Measurements from ENCODE around the gene KIF9.
"Not testable (repeated sequence)": the region's sequence is repeated elsewhere in the genome, so short reads cannot be mapped to it uniquely, and the experiment has no call there.

The KIF9 gene

DNA sequence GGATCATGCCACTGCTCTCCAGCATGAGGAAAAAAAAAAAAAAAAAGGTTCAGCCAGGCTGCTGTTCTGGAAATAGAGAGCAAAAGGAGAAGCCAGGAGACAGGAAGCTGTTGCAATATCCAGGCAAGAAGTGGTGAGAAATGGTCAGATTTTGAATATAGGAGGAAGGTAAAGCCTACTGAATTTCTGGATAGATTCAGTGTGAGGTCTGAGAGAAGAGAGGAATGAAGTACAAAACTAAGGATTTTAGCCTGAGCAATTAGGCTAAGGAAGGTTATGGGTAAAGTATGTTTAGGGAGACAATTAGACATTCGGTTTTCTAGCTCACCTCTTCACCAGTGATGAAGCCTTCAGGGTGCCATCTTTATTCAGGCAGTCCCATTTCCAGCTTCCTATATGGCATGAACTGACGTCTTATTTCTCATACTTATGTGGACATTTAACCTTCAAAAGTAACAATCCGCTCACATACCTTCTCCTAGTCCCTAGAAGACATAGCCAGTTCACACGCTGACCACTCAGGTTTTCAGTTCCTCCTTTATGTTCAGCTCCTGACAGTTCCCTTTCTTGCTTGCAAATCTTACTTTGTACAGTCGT, 57.2 kb downstream of the KIF9 start:
- Histone ChIP-seq H3K27ac (ENCODE audit: low read depth, low read length, severe bottlenecking) (no peak overlapping the region), H3K4me1 (ENCODE audit: control insufficient read depth, insufficient read depth, low read length, poor library complexity, severe bottlenecking) (peaks cover 4% of the 10 kb centered on the region), H3K36me3 (ENCODE audit: control insufficient read depth, insufficient read depth, low read length) (peaks cover 5% of the 10 kb centered on the region), H3K9me3 (ENCODE audit: control insufficient read depth, low read length) (no peaks in the 10 kb centered on the region), H3K4me3 (ENCODE audit: extremely low read depth, insufficient read depth, low read length, poor library complexity, severe bottlenecking) (no peak overlapping the region)
- 93 to 97% methylated on average over 5 of the region's 5 CpGs for WGBS, 2 experiments (ENCODE audit: insufficient coverage in 2 of 2)

DNA sequence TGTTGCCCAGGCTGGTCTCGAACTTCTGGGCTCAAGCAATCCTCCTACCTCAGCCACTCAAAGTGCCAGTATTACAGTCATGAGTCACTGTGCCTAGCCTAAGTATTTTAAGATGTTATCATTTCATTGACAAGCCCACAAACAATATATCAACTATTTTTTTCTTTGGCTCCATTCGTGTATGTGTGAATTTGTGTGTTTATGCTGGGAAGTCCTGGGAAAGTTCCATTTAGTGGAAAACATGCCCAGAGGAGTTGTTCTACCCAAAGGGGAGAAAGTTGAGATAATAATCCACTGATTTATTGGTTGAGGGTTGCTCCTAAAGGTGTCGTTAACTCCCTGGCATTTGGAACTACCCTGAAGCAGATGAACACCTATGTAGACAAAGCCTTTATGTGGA, 58.8 kb downstream of the KIF9 start:
- Histone ChIP-seq H3K27ac (ENCODE audit: low read depth, low read length, severe bottlenecking) (no peak overlapping the region), H3K36me3 (ENCODE audit: control insufficient read depth, insufficient read depth, low read length) (peaks cover 5% of the 10 kb centered on the region), H3K9me3 (ENCODE audit: control insufficient read depth, low read length) (no peaks in the 10 kb centered on the region), H3K4me3 (ENCODE audit: extremely low read depth, insufficient read depth, low read length, poor library complexity, severe bottlenecking) (no peak overlapping the region), H3K4me1 (ENCODE audit: control insufficient read depth, insufficient read depth, low read length, poor library complexity, severe bottlenecking) (peaks cover 4% of the 10 kb centered on the region)
- 67 to 82% methylated on average over 1 to 2 of the region's 3 CpGs for WGBS, 2 experiments (ENCODE audit: insufficient coverage in 2 of 2)

DNA sequence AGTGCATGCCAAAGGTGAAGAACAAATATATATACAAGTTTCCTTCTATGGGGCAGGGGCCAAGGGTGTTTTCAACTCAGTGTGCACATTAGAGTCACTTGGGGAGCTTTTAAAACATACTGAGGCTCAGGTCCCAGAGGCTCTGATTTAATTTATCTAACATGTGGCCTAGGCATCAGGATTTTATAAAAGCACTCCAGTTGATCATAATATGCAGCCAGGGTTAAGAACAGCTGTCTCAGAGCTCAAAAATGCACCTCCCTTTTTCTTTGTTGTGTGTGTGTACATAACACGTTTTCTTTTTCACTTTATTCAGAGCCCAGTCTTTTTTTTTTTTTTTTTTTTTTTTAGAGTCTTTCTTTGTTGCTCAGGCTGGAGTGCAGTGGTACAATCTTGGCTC, 60.8 kb downstream of the KIF9 start:
- Histone ChIP-seq H3K4me3 (ENCODE audit: extremely low read depth, insufficient read depth, low read length, poor library complexity, severe bottlenecking) (no peak overlapping the region), H3K27ac (ENCODE audit: low read depth, low read length, severe bottlenecking) (no peak overlapping the region), H3K36me3 (ENCODE audit: control insufficient read depth, insufficient read depth, low read length) (peaks cover 5% of the 10 kb centered on the region), H3K4me1 (ENCODE audit: control insufficient read depth, insufficient read depth, low read length, poor library complexity, severe bottlenecking) (peaks cover 4% of the 10 kb centered on the region), H3K9me3 (ENCODE audit: control insufficient read depth, low read length) (no peaks in the 10 kb centered on the region)
- WGBS, 2 experiments (ENCODE audit: insufficient coverage in 2 of 2): no CpG with 5 or more reads among the region's 1 CpG

DNA sequence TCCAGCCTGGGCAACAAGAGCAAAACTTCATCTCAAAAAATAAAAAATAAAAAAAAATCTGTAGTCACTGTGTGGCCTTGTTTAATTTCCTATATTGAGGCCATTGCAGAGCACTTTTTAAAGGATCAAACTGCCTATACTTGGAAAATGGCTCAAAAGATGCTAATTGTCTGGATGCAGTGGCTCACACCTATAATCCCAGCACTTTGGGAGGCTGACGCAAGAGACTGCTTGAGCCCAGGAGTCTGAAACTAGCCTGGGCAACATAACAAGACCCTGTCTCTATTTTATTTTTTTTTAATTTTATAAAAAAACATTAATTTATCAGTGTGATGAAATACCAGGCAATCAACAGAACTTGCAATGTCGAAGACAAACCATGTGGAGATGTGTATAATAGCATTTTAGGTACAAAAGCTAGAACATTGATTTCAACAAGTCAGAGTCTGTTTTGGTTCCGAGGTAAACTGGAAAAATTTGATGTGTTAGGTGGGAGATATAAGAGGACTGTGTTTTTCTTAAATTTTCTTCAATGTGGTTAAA, 71.7 kb downstream of the KIF9 start:
- no peaks in the 10 kb centered on the region for H3K9me3 ChIP-seq (ENCODE audit: control insufficient read depth, low read length)
- WGBS, 2 experiments (ENCODE audit: insufficient coverage in 2 of 2): 86 to 94% methylated on average over 2 to 3 of the region's 3 CpGs
- no peak overlapping the region for H3K4me3 ChIP-seq (ENCODE audit: extremely low read depth, insufficient read depth, low read length, poor library complexity, severe bottlenecking)
- H3K27ac ChIP-seq (ENCODE audit: low read depth, low read length, severe bottlenecking): no peak overlapping the region
- H3K36me3 ChIP-seq (ENCODE audit: control insufficient read depth, insufficient read depth, low read length): no peaks in the 10 kb centered on the region
- no peaks in the 10 kb centered on the region for H3K4me1 ChIP-seq (ENCODE audit: control insufficient read depth, insufficient read depth, low read length, poor library complexity, severe bottlenecking)

DNA sequence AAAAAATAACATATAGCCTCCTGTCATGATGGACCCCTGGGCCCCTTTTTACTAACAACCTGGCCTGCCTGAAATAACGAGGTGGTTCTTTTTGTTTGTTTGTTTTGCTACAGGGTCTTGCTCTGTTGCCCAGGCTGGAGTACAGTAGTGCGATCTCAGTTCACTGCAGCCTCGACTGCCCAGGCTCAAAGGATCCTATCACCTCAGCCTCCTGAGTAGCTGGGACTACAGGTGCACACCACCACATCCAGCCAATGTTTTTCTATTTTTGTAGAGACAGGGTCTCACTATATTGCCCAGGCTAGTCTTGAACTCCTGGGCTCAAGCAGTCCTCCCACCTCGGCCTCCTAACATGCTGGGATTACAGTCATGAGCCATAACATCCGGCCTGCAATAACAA, 76.6 kb downstream of the KIF9 start:
- H3K36me3 ChIP-seq (ENCODE audit: control insufficient read depth, insufficient read depth, low read length); H3K27ac ChIP-seq (ENCODE audit: low read depth, low read length, severe bottlenecking); H3K4me1 ChIP-seq (ENCODE audit: control insufficient read depth, insufficient read depth, low read length, poor library complexity, severe bottlenecking); H3K4me3 ChIP-seq (ENCODE audit: extremely low read depth, insufficient read depth, low read length, poor library complexity, severe bottlenecking); H3K9me3 ChIP-seq (ENCODE audit: control insufficient read depth, low read length): not testable (repeated sequence)
- 92 to 100% methylated on average over 4 of the region's 5 CpGs for WGBS, 2 experiments (ENCODE audit: insufficient coverage in 2 of 2)

DNA sequence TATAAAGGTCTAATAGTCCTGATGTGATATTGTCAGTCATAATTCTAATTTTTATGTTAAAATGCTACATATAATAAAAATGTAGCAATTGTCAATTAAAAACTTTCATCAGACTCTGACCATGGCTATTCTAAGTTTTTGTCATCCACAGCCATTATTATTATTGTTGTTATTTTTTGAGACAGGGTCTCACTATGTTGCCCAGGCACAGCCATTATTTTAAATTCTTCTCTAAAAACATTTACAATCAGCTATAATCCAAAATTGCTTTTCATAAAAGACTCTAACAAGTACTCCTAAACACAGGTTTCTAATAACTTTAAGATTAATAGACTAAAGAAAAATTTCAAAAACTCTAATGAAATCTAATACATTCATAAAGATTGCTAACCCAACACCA, 77.7 kb downstream of the KIF9 start:
- H3K27ac ChIP-seq (ENCODE audit: low read depth, low read length, severe bottlenecking): no peak overlapping the region
- no peaks in the 10 kb centered on the region for H3K36me3 ChIP-seq (ENCODE audit: control insufficient read depth, insufficient read depth, low read length)
- no peak overlapping the region for H3K4me3 ChIP-seq (ENCODE audit: extremely low read depth, insufficient read depth, low read length, poor library complexity, severe bottlenecking)
- H3K9me3 ChIP-seq (ENCODE audit: control insufficient read depth, low read length): no peaks in the 10 kb centered on the region
- H3K4me1 ChIP-seq (ENCODE audit: control insufficient read depth, insufficient read depth, low read length, poor library complexity, severe bottlenecking): no peaks in the 10 kb centered on the region

DNA sequence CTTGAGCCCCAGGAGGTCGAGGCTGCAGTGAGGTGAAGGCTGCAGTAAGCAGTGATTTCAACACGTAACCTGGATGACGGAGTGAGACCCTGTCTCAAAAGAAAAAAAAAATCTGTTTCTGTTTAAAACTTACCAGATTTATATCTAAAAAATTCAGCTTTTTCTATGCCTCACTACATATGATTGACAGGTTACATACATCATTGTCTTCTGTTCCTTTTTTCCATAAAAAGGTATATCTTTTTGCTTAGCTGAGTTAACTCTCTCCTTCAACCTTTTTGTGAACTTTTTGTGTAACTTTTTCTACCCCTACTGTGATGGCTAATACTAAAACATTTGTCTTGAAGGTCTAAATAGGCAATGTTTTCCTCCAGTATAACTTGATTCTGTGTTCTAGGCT, 80.1 kb downstream of the KIF9 start:
- Histone ChIP-seq H3K27ac (ENCODE audit: low read depth, low read length, severe bottlenecking) (no peak overlapping the region), H3K4me3 (ENCODE audit: extremely low read depth, insufficient read depth, low read length, poor library complexity, severe bottlenecking) (no peak overlapping the region)
- WGBS, 2 experiments (ENCODE audit: insufficient coverage in 2 of 2): 100% methylated on average over 2 to 3 of the region's 3 CpGs

DNA sequence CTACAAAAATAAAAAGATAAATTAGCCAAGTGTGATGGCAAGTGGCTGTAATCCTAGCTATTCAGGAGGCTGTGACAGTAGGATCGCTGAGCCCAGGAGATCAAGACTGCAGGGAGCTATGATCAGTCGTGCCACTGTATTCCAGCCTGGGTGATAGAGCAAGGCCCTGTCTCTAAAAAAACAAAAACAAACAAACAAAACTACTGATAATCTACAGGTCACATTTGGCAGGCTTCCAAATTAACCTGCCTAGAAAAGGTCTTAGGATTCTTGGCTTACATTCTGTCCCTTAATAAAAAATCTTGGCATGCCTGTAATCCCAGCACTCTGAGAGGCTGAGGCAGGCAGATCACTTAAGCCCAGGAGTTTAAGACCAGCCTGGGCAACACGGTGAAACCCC, 85.3 kb downstream of the KIF9 start:
- 67 to 100% methylated on average over 1 to 2 of the region's 3 CpGs for WGBS, 2 experiments (ENCODE audit: insufficient coverage in 2 of 2)
- Histone ChIP-seq H3K36me3 (ENCODE audit: control insufficient read depth, insufficient read depth, low read length) (peaks cover 4% of the 10 kb centered on the region), H3K27ac (ENCODE audit: low read depth, low read length, severe bottlenecking) (no peak overlapping the region), H3K4me1 (ENCODE audit: control insufficient read depth, insufficient read depth, low read length, poor library complexity, severe bottlenecking) (no peaks in the 10 kb centered on the region), H3K9me3 (ENCODE audit: control insufficient read depth, low read length) (no peaks in the 10 kb centered on the region), H3K4me3 (ENCODE audit: extremely low read depth, insufficient read depth, low read length, poor library complexity, severe bottlenecking) (no peak overlapping the region)

More for the DNA sequence above, 80.1 kb downstream of the KIF9 start:
- Histone ChIP-seq H3K9me3 (ENCODE audit: control insufficient read depth, low read length) (no peaks in the 10 kb centered on the region), H3K36me3 (ENCODE audit: control insufficient read depth, insufficient read depth, low read length) (no peaks in the 10 kb centered on the region), H3K4me1 (ENCODE audit: control insufficient read depth, insufficient read depth, low read length, poor library complexity, severe bottlenecking) (no peaks in the 10 kb centered on the region)

DNA sequence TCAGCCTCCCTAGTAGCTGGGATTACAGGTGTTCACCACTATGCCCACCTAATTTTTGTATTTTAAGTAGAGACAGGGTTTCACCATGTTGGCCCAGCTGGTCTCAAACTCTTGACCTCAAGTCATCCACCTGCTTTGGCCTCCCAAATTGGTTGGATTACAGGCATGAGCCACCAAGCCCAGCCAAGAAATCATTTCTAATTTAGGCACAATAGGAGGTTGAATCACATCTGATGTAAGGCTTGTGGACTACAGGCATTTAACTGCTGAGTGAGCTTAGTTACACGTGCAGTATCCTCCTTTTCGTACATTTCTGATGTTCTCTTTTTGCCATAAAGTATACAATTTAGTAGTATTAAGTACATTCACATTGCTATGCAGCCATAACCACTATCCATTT, 87.6 kb downstream of the KIF9 start:
- Histone ChIP-seq H3K9me3 (ENCODE audit: control insufficient read depth, low read length) (no peaks in the 10 kb centered on the region), H3K36me3 (ENCODE audit: control insufficient read depth, insufficient read depth, low read length) (peaks cover 8% of the 10 kb centered on the region), H3K4me1 (ENCODE audit: control insufficient read depth, insufficient read depth, low read length, poor library complexity, severe bottlenecking) (no peaks in the 10 kb centered on the region), H3K27ac (ENCODE audit: low read depth, low read length, severe bottlenecking) (no peak overlapping the region), H3K4me3 (ENCODE audit: extremely low read depth, insufficient read depth, low read length, poor library complexity, severe bottlenecking) (no peak overlapping the region)
- no CpG with 5 or more reads among the region's 2 CpGs for WGBS, 2 experiments (ENCODE audit: insufficient coverage in 2 of 2)

DNA sequence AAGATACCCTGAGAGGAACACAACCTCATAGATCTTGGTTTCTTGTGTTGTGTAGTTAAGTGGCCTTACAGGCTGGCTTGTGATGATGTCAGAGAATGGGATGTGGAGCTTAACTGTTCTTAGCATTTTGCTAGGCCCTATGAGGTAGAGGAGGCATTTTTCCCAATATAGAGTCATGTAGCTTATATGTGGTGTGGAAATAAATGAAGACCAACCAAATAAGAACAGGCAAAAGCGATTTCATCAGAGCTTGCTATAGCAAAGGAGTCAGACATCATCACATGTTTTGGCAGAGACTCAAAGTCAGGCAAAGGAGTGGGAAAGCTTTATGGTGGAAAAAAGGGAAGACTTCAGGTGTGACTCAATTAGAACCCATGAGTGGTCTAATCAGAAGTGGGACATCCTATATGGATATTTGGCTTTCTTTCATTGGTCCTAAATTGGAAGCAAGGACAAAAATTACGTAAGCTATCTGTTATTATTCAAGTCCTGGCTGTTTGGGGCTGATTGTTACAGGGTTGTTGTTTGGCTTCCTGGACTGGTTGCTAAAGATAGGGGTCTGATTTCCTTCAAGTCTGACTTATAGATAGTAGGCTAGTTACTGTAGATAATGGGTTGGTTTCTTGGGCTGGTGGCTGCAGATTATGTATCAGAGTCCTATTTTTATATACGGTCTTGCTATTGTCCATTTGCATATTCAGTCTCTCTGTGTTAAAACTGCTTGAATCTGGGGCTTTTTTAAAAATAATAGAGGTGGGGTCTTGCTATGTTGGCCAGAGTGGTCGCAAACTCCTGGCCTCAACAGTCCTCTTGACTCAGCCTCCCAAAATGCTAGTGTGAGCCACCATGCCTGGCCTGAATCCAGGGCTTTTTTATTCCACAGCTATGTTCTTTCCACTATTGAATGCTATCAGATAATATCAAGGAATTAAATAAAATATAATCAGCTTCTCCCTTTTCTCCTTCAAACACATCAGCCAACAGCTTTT, 88.4 kb downstream of the KIF9 start:
- H3K9me3 ChIP-seq (ENCODE audit: control insufficient read depth, low read length): no peaks in the 10 kb centered on the region
- no peak overlapping the region for H3K4me3 ChIP-seq (ENCODE audit: extremely low read depth, insufficient read depth, low read length, poor library complexity, severe bottlenecking)
- H3K4me1 ChIP-seq (ENCODE audit: control insufficient read depth, insufficient read depth, low read length, poor library complexity, severe bottlenecking): no peaks in the 10 kb centered on the region
- no peak overlapping the region for H3K27ac ChIP-seq (ENCODE audit: low read depth, low read length, severe bottlenecking)
- H3K36me3 ChIP-seq (ENCODE audit: control insufficient read depth, insufficient read depth, low read length): peaks cover 8% of the 10 kb centered on the region
- WGBS, 2 experiments (ENCODE audit: insufficient coverage in 2 of 2): 94 to 100% methylated on average over 2 to 3 of the region's 4 CpGs

DNA sequence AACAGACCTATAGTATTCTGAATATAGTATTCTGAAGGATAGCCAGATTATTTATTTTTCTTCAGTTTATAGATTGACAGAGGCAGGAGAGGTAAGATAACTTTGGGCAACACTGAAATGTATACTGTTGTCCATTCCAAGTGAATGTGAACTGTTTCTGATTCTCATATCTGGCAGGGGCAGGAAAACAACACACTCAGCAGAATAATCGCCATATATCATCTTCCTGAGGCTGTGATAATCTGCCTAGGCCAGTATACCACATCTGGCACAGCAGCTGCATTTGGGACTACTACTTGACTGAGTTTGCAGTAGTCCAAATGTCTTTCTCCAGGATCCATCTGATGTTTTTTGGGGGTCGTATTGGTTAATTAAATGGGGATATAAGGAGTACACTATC, 96.3 kb downstream of the KIF9 start:
- Histone ChIP-seq H3K4me1 (ENCODE audit: control insufficient read depth, insufficient read depth, low read length, poor library complexity, severe bottlenecking) (no peaks in the 10 kb centered on the region), H3K36me3 (ENCODE audit: control insufficient read depth, insufficient read depth, low read length) (no peaks in the 10 kb centered on the region), H3K27ac (ENCODE audit: low read depth, low read length, severe bottlenecking) (no peak overlapping the region), H3K4me3 (ENCODE audit: extremely low read depth, insufficient read depth, low read length, poor library complexity, severe bottlenecking) (no peak overlapping the region), H3K9me3 (ENCODE audit: control insufficient read depth, low read length) (no peaks in the 10 kb centered on the region)
- WGBS, 2 experiments (ENCODE audit: insufficient coverage in 2 of 2): 100% methylated on average over 1 of the region's 2 CpGs; no CpG with 5 or more reads in 1 of the 2 experiments
